SHP77 treated with DMSO at 0.1 percent for 48 hours (cell line): Measurements from ENCODE around the gene FDPS.

Experiments
- DNase-seq: peaks from one replicate; lab custom pipeline; 2025; lab: John Stamatoyannopoulos, UW

FDPS gene

GRCh38 chr1:155308493-155309422 is at the start of gene FDPS:
Gene FDPS (plus strand): TSS chr1:155308866. CDS start chr1:155309790, 924 bp downstream.
- peak; percentile 100 for DNase-seq

GRCh38 chr1:155260276-155260675 is 48.4 kb upstream of the FDPS start:
- no peak for DNase-seq

- no peak for DNase-seq
These were observed 47.2 kb upstream of the FDPS start for GRCh38 chr1:155261493-155261851.

- DNase-seq: peak; percentile 100
These were observed 46.6 kb upstream of the FDPS start, which contains the start of gene SCAMP3 for GRCh38 chr1:155261852-155262673. Gene SCAMP3 (minus strand): TSS chr1:155262360. CDS start chr1:155262151, 209 bp downstream.

- DNase-seq: no peak
These were observed 45.6 kb upstream of the FDPS start for GRCh38 chr1:155263067-155263466.

- no peak for DNase-seq
These were observed 42.1 kb upstream of the FDPS start for GRCh38 chr1:155266553-155266952.

- DNase-seq: no peak
These were observed 41.3 kb upstream of the FDPS start for GRCh38 chr1:155267373-155267772.

- no peak for DNase-seq
These were observed 40.0 kb upstream of the FDPS start for GRCh38 chr1:155268630-155269029.

- no peak for DNase-seq
These were observed 39.3 kb upstream of the FDPS start for GRCh38 chr1:155269381-155269780.

GRCh38 chr1:155272466-155273342 is 36.0 kb upstream of the FDPS start:
- DNase-seq: no peak

- DNase-seq: peak; percentile 99
These were observed 35.1 kb upstream of the FDPS start, which contains the start of gene CLK2 for GRCh38 chr1:155273343-155274245. Gene CLK2 (minus strand): TSS chr1:155273504. CDS start chr1:155270977, 2,527 bp downstream.

GRCh38 chr1:155277070-155277901 is 31.4 kb upstream of the FDPS start, which contains the start of gene HCN3:
Gene HCN3 (plus strand): TSS chr1:155277463. CDS start chr1:155277591, 128 bp downstream.
- DNase-seq: peak; percentile 99

GRCh38 chr1:155277902-155278688 is 30.6 kb upstream of the FDPS start:
- peak; percentile 76 for DNase-seq

- no peak for DNase-seq
These were observed 29.9 kb upstream of the FDPS start for GRCh38 chr1:155278689-155279160.

GRCh38 chr1:155279268-155279667 is 29.4 kb upstream of the FDPS start:
- no peak for DNase-seq

GRCh38 chr1:155282488-155283091 is 26.1 kb upstream of the FDPS start:
- no peak for DNase-seq

- no peak for DNase-seq
These were observed 24.2 kb upstream of the FDPS start for GRCh38 chr1:155284476-155284875.

- DNase-seq: no peak
These were observed 23.6 kb upstream of the FDPS start for GRCh38 chr1:155285063-155285462.
